HuH-7.5 (cell line): ENCODE data around the gene OR52E1.

Experiments
- DNase-seq: peaks from one replicate; pipeline ENCODE4 v3.0.0; 2011; ENCODE audit warnings: low spot score

OR52E1 gene

DNA sequence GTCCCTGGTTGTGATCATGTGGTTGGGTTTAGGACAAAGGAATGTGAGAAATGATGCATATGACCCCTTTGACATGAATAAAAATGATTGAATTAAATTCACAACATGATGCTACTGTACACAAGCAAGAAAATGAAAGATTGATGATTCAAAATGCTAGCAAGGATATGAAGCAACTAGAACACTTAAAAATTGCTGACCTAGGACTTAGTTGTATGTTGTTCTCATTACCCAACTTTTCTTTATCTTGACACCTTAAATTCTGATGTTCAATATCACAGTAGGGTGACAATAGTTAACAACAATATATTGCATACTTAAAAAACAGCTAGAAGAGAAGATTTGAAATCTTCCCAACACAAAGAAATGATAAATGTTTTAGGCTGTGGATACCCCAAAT, 48.2 kb downstream of the OR52E1 start:
- DNase-seq: no peak

DNA sequence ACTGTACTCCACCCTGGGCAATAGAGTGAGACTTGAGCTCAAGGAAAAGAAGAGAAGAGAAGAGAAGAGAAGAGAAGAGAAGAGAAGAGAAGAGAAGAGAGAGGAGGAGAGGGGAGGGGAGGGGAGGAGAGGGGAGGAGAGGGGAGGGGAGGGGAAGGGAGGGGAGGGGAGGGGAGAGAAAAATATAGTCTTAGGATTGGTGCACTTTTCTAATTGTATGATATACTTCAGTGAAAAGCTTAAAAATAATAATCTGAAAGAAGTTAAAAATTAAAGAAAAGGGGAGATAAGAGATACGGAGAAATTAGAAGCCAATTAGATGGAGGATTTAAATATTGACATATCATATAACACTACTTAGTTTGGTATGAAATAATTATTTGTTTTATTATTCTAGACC, 49.5 kb downstream of the OR52E1 start:
- no peak for DNase-seq
